ENCODE data around the gene RRAS.

The RRAS gene

GRCh38 chr19:49676784-49677230, 36.9 kb upstream of the RRAS start:
- peak; percentile 98 for DNase-seq

DNA sequence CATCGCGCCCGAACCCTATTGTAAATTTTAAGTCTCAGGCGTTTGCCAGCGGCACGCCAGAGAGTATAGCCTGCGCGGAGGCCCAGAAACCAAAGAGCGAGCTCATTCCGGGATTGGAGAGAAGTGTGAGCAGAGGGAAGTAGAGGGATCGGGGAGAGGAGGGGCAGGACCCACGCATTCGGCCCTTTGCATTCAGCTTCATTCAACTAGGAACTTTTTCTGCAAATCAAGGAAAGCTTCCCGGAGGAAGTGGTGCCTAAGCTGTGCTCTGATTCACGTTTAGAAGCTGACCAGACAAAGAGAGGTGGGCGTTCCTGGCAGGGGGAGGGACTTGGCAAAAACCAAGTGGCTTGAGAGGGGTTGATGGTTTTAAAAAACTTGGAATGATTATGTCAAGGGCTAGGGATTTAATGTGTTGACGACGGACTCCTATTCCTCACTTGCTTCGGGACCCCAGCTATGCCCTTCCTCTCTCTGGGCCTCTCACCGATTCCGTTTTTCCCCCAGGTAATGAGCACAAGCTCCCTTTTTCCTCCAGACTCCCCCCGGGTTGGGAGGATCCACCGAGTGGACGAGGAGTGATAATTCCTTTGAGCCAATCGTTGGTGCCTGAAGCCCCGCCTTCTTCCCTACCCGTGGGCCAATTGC, 36.3 kb upstream of the RRAS start:
- DNase-seq: no peak

- peak; percentile 61 for DNase-seq
Measured at GRCh38 chr19:49672131-49672919, 32.4 kb upstream of the RRAS start.

GRCh38 chr19:49669516-49669915, 29.6 kb upstream of the RRAS start:
- no peak for DNase-seq

- DNase-seq: no peak
Measured at GRCh38 chr19:49667473-49667872, 27.5 kb upstream of the RRAS start.

DNA sequence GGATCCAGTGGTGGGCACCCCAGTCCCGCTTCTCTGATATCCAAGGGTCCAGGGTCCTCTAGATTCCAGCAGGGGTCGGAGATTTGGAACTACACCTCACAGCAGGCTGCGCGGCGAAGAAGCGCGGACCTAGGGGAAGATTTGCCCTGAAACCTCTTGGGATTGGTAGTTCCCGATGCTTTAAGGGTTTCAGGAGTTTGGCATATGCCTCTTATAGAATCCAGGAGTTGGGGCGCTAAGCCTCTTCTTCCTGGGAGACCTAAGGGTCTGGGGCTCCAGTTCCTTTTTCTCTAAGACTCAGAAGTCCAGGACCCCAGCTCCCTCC, 26.1 kb upstream of the RRAS start:
- no peak for DNase-seq

DNA sequence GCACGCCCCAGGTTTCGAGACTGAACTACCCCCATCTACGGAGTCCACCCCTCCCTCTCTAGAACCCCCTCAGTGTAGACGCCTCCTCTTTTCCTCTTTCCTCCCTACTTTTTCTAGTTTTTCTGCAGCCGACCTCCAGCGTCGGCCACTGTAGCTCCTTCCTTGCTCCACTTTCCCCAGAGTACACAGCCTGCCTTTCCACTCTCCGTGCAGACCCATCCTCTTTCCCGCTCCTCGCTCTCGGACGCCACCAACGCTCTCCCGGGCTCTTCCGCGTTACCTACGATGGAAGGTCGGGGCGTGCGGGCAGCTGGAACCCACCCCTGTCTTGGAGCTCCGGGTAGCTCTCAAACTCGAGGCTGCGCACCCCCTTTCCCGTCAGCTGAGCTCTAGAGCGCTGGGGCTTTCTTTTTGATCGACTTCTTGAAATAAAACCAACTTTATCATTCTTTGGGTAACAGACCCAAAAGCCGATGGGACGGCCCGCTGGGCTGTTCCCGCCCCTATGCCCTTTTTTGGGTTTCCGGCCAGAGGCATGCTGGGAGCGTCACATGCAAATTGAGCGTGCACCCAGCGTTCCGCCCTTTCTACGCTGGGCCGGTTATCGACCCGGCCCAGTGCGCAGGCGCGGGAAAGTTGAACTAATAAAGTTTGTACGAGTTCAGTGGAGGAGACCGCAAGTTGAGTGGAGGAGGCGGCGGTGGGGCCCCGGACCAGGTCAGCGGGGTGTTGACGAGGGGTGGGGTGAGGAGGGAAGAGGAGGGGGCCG, 25.6 kb upstream of the RRAS start, which contains the start of the genes BCL2L12 and IRF3:
Gene BCL2L12, plus strand, starts transcription at position 583 of the 769 bp plus-strand sequence. CDS start 760 bp downstream, outside the sequence.
Gene IRF3, minus strand, starts transcription at position 507 of the 769 bp plus-strand sequence. CDS start 1,019 bp downstream, outside the sequence.
- peak; percentile 99 for DNase-seq

DNA sequence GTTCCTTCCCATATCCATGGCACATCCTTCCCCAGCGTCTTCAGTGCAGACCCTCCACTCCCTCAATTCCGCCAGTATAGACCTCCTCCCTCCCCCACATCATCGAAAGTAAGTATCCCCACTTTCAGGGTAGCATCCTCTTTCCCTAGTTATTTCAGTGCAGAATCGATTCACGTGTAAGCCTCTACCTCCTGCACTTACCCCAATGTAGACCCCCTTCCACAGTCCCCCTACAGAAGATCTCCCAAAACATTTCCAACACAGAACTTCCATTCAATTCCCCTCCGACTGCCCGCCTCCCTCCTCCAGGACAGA, 25.1 kb upstream of the RRAS start:
- DNase-seq: no peak

DNA sequence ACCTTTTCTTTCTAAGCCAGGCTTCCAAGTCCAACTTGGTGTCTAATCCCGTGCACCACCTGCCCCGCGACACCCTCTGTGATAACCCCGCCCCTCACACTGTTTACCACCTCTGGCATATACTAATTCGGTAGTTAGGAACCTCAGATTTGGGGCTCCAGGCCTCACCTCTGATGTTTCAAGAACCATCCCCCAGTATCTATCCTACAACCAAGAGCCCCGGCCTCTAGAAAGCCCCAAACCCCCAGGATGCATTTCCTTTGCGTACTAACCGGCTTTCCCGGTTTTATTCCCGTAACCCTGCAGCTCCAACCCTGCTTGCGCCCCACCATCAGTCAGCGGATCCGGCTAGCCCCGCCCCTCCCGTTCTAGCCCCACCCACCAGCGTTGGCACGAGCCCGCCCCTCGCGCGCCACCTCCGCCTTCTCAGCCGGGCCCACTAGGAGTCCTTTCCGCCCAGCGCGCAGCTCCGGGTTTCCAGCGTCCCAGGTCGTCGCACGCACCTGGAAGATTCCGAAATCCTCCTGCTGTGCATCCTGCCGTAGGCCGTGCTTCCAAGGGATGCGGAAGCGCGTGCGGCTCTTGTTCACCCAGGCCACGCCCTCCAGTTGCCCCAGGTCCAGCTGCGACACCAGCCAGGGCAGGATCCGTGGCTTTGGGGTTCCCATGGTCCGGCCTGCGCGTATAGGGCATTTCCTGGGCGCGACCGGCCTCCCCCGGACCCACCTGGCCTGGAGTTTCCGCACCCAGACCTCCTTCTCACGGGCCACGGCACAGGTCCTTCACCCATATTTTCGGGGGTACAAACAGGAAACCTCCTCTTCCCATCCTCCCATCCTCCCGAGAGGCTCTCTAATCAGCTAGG, 24.5 kb upstream of the RRAS start:
- peak; percentile 90 for DNase-seq

DNA sequence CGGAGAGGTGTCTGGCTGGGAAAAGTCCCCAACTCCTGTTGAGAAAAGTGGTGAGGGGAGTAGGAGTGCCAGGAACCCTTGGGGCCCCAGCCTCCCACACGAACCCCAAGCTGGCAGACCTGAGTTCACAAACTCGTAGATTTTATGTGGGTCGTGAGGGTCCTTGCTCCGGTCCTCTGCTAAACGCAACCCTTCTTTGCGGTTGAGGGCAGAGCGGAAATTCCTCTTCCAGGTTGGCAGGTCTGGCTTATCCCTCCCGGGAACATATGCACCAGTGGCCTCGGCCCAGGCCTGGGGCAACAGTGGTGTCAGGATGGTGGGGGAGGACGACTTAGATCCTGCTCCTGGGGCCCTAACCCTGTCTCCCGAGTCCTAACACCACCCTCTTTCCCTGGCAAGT, 23.3 kb upstream of the RRAS start:
- DNase-seq: no peak

- DNase-seq: no peak
Measured at GRCh38 chr19:49662011-49662410, 22.1 kb upstream of the RRAS start.

DNA sequence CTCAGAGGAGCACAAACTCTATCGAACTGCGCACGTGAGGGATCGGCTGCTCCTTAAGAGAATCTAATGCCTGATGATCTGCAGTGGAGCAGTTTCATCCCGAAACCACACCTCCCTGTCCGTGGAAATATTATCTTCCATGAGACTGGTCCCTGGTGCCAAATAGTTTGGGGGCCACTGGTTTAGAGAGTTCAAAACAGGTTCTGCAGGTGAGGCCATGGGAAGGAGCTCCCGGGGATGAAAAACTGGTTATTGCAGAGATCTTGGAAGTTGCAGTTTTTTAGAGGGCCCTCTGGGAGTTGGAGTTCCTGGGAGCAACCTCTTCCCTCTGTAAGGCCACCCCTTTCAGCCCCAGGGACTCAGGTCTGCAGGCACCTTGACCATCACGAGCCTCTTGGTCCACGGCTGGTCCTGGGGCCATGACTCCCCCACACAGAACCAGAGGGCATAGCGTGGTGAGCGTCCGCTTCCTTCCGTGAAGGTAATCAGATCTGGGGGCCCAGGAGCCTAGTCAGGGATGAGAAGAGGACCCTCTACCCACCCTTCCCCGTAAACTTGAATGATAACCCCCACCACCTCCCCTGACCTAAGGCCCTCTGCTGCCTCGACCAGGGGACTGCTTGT, 20.5 kb upstream of the RRAS start:
- DNase-seq: no peak

DNA sequence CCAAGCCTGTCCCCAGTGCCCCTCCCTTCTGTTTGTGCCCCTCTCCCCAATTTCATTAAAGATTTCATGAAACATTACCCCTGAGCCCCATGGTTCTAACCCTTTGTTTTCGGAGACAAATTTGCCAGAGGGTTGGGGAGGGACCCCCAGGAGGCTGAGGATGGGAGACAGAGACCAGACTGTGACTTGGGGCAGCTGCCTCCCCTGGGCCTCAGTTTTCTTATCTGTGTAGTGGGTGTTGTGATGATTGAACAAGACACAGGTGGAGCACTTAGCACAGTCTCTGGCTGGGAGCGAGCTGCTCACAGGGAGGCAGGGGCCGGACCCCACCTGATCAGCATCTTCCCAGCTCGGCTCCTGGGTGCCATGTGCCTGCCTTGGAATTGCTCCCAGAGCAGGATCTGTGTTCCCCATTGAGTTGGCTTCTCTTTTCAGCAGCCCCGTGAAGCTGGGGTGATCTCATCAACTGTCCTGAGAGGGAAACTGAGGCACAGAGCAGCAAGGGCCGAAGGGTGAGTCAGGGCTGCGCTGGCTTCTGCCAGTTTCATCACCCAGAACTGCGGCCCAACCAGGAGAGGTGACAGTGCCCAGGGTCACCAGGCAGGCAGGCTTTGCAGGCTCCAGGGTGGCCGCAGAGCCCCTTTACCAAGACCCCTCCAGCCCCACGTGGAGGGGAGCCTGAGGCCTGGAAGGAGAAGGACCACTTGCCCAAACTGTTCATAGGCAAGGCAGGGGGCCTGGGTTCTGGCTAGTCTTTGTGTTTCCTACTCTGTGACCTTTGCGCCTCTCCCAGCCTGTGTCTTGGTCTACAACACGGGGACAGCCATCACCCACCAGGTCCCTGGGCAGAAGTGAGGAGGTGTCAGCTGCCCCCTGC, 18.9 kb upstream of the RRAS start:
- no peak for DNase-seq

DNA sequence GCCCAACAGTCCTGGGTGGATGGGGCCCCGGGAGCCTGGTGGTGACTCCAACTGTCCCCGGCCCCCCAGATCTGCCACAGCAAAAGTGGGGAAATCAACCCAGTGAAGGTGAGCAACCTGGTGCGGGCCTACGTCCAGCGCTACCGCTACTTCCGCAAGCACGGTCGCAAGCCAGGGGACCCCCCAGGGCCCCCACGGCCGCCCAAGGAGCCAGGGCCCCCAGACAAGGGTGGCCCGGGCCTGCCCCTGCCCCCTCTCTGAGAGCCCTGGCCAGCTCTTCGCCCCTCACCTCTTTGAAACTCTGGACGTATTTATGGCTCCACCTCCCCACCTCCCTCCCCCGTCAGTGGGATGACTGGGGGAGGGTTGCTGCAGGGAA, 18.2 kb upstream of the RRAS start:
- no peak for DNase-seq

- no peak for DNase-seq
Measured at GRCh38 chr19:49657493-49658138, 17.7 kb upstream of the RRAS start.

DNA sequence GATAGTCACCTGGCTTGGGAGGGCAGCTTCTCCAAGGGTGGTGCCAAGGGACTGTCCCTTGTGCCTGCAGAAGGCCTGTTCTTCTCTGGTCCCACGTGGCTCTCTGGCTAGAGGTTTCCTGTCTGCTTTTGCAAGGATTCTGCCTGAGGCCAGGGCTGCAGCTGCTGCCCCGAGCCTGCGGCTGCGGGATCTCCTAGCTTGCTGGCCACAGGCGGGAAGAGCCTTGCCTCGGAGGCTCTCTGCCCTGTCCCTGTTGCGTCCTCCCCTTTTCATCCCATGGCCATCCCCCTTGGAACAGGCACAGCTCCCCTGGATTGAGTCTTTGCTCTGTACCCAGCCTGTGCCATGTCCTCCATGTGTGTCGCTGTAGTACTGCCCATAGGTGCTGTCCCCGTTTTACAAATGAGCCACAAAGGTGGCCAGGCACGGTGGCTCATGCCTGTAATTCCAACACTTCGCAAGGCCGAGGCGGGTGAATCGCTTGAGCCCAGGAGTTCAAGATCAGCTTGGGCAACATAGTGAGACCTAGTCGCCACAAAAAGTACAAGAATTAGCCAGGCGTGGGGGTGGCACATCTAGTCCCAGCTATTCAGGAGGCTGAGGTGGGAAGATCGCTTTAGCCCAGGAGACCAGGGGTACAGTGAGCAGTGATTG, 16.6 kb upstream of the RRAS start:
- DNase-seq: no peak

DNA sequence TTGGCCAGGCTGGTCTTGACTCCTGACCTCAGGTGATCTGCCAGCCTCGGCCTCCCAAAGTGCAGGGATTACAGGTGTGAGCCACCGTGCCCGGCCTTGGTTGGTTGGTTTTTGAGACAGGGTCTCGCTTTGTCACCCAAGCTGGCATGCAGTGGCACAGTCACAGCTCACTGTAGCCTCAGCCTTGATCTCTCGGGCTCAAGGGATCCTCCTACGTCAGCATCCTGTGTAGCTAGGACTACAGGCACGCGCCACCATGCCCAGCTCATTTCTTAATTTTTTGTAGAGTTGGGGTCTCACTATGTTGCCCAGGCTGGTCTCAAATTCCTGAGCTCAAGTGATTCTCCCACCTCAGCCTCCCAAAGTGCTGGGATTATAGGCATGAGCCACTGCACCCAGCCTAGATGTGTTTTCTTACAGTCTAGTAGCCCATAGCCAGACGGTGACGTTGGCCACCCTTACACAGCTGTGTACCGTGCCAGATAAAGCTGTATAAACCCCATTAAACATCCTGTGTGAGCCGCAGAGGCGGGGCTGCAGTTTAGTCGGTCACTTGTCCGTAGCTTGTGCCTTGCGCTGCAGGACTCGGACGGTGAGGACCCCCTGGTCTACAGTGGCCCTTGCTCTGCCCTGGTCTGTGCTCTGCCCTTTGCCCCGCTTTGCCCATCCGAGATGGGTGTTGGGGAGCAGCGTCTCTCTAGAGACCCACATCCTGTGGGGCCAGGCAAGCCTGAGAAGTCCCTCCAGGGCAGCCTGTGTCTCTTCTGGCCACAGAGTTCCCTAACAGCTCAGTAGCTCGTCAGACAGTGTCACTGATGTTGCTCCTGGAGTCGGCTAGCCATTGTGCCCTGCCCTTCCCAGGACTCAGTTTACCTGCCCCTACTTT, 15.9 kb upstream of the RRAS start:
- no peak for DNase-seq

DNA sequence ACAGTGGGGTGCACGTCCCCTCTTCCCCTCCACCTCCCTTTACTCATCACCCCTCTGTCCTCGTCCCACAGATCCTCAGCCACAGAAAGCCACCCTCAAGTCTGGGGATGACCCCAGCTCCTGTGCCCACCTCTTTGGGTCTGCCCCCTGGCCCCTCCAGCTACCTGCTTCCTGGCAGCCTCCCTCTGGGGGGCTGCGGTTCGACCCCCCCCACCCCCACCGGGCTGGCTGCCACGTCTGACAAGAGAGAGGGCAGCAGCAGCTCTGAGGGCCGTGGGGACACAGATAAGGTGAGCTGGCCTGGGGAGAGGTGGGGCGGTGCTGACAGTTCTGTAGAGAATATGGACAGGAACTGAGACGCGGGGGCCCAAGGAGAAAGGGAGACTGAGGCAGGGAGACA, 14.6 kb upstream of the RRAS start:
- DNase-seq: no peak

DNA sequence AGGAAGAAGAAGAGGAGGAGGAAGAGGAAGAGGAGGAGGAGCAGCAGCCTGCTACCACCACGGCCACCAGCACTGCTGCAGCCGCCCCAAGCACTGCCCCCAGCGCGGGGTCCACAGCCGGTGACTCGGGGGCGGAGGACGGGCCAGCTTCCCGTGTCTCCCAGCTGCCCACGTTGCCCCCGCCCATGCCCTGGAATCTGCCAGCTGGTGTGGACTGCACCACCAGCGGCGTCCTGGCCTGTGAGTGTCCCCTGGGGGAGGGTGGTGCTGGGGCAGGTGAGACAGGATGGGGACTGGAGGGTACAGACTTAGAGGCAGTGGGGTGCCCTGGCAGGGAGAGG, 13.5 kb upstream of the RRAS start:
- no peak for DNase-seq

Data from activated effector memory CD4-positive, alpha-beta T cell treated with Interleukin-2 at 50 U/mL for 16 hours (primary cell).